Mammary epithelial cell (primary cell): ENCODE results near the gene TMEM74B.

ENCODE experiments used
- EZH2 ChIP-seq: IDR thresholded peaks from 2 replicates; pipeline ENCODE4 v1.6.1; 2012; ENCODE audit warnings: low read length, inconsistent platforms, borderline replicate concordance
- TF ChIP-seq, protein P1 (sequence below), 2 donors: IDR thresholded peaks in 1 of 2; conservative IDR thresholded peaks in 1 of 2; 2 replicates each; pipeline ENCODE4 v1.5.1; 2011 to 2012; ENCODE audit warnings: inconsistent platforms in 2 of 2, low read length in 2 of 2, mild to moderate bottlenecking in 2 of 2, control low read depth in 1 of 2, low read depth in 1 of 2; ENCODE audit not compliant: insufficient read depth in 1 of 2; ENCODE audit errors: extremely low read depth in 1 of 2

DNA sequence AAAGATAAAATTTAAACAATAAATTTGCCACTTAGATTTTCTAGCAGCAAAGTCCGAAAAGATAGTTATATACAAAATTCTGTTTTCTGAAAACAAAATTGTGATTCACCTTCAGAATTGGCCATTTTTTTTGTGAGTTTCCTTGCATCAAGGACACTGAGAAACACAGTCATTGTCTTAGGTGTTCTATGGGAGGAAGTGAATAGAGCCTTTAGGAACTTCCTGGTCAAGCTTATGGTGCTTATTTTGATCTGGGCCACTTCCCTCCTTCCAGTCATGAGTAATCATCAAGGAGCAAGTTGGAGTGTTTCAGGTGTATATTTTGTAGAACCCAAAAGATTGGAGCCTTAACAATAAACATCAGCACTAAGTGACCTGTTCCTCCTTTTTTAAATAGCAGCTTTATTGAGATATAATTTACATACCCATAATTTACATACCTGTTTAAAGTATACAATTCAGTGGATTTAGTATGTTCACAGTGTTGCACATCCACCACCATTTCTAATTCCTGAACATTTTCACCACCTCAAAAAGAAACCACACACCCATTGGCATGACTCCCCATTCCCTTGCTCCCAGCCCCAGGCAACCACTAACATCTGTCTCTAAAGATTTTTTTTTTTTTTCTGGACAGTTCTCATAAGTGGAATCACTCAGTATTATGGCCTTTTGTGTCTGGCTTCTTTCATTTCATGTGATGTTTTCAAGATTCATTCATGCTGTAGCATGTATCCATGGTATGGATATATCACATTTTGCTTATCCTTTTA is 17.6 kb downstream of the TMEM74B start:
- TF ChIP-seq EZH2: no peak
- TF ChIP-seq, protein P1, sequence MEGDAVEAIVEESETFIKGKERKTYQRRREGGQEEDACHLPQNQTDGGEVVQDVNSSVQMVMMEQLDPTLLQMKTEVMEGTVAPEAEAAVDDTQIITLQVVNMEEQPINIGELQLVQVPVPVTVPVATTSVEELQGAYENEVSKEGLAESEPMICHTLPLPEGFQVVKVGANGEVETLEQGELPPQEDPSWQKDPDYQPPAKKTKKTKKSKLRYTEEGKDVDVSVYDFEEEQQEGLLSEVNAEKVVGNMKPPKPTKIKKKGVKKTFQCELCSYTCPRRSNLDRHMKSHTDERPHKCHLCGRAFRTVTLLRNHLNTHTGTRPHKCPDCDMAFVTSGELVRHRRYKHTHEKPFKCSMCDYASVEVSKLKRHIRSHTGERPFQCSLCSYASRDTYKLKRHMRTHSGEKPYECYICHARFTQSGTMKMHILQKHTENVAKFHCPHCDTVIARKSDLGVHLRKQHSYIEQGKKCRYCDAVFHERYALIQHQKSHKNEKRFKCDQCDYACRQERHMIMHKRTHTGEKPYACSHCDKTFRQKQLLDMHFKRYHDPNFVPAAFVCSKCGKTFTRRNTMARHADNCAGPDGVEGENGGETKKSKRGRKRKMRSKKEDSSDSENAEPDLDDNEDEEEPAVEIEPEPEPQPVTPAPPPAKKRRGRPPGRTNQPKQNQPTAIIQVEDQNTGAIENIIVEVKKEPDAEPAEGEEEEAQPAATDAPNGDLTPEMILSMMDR (conservative IDR thresholded peaks at IDR 0.05 in 1 of 2, IDR thresholded peaks at IDR 0.05 in 1 of 2; ENCODE audit: extremely low read depth in 1 of 2, insufficient read depth in 1 of 2, low read depth in 1 of 2, low read length in 2 of 2): no peak
